GM21717 (cell line): ENCODE results near the gene PCSK7.

Source experiments
- ATAC-seq: cut with Tn5 transposase; IDR thresholded peaks from one replicate; pipeline ENCODE4 v1.9.1; 2021; ENCODE audit warnings: mild to moderate bottlenecking, moderate library complexity; ENCODE audit not compliant: unreplicated experiment

The PCSK7 gene

DNA sequence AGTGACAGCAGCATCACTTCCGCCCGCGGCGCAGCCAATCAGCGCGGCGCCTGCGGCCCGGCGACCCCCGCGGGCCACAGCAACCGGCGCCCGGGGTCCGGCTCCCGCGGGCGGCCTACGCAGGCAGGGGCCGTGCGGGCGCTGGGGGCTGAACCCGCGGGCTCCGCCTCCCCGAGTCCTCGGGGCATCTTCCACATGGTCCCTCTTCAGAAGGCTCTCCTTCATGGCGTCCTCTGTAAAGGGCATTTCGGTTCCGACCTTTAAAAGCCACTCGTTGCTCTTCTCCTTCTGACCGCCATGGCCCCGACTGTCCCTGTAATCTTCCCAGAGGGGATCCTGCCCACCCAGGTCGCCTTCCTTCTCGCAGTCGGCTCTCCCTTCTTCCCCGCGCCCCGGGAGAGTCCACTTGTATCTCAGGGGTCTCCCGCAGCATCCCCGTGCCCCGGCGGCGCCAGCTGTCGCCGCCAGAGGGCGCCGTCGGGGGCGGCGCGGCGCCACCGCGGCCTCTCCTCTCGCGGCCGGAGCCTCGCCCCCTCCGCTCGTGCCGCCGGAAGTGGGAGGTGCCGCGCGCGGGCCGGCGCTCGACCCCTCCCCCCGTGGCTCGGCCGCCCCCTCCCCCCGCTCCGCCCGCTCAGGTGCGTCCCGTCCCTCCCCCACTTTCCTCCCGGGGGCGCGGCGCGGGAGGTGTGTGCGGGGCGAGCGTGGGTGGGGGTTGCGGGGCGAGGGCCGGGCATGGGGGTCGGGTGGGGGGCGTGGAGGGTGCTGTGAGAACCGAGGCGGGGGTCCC is 412 bp upstream of the PCSK7 start, which contains the start of gene RNF214:
RNF214 (plus strand) TSS at position 580 of the 787 bp plus-strand sequence. CDS start 1,602 bp downstream, outside the sequence.
- peak; percentile 67 for ATAC-seq

DNA sequence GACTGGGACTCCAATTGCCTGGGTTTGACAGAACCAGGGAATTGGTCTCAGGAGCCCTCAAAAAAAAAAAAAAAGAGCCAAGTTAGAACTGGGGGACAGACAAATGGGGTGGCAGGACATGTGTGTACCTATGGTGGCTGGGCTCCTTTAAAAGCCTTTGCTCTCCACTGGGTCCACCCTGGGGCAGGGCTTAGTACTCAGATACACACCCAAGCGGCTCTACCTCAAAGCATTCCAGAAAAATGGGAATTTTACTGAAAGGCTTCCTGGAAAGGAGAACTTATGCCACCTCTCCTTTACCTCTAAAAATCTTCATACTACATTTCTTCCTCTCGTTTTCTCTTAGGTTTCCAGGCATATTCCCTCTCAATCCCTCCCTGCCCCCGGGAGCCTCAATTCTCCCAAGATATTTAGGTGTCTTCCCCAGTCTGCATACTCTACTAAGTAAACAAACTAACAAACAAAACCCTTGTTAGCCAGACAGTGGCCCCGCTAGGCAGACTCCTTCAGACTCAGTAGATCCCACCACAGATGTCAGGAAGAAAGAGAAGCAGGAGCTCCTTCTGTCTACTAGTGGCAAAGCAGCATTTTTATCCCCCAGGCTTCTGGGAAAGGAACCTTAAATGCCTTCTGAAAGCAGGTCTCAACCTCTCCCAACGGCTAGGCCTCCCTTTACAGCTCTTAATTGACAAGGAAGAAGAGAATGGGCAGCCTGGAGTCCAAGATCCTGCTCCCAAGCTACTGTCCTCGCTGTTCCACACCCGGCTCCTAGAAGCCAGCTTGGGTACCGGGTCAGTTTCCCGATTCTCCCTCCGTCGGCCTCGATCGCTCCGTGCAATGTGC is 653 bp downstream of the PCSK7 start:
- ATAC-seq, result no peak

DNA sequence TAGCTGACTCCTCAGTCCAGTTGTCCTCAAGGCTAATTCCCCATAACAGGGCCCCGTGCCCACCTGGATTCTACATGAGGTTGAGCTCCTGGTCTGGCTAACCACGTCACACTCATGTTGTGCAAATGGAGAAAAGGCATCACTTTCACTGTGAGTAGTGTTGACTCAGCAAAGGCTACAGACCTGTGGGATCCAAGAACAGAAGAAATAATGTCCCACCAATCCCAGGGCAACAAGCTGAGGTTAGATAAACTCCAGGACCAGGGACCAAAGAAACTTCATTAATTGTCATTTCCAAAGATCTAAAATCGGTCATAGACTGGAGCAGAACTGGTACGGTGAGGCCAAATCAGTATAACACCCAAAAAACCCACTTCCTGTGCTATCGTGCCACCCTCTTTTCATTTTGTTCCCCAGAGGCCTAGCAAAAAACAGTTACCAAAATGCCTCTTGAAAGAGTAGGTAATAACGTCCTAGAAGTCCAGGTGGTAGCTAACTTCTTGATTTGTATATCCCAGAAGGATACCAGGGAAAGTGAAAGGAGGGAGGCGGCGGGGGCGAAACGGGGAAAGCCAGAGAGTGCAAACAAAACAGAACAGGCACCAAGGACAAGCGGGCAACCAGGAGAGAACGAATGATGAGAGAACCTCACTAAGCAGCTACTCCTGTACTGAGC is 1.4 kb downstream of the PCSK7 start:
- ATAC-seq, result peak; percentile 26

DNA sequence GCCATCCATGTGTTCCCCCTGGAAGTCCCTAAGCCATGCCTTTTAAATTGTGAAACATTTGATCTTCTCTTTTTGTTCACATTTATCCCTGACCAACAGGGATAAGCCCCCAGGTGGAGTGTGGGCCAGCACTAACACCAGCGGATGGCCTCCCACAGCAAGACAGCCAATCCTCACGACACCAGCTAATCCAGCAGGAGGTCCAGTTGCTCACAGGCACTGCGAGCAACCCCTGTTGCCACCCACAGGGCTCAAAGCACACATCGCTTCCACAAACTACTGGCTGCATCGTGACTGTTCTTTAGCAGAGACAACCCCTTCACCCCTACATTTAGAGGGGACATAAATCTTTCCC is 2.0 kb downstream of the PCSK7 start:
- no peak for ATAC-seq

DNA sequence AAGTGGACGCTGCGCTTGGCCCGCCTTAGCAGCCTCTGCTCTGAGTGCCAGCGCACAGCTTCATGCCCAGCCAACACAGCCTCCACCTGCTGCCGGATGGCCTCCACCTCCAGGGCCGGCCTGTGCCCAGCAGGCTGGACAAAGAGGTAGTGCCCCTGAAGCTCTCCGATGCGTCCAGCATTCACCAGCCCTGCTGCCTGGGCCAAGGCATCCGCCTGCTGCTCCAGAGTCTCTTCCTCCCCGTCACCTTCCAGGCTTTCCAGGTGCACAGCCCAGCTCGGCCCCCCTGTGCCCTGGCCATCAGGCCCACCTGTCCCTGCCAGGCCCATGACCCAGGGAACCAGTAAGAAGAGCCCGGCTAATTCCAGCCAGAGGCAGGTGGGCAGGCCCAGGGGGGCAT is 2.5 kb downstream of the PCSK7 start:
- ATAC-seq, result no peak

DNA sequence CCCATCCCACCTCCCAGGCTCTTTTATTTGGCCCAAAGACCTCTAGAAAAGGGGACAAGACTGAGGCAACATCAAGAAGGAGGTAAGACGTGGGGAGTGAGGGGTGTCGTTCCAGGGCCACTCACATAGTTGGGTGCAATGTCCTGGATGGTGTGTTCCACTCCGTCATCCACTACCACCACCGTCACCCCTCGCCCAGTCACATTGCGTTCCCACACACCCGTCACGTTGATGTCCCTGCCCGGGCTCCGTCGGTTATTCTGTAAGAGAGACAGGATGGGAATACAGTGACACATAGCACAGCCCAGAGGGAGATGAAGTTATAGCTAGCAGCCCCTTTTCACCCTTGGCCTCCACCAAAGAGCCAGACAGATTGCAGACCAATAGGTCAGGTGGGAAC is 3.8 kb downstream of the PCSK7 start:
- ATAC-seq, result no peak

DNA sequence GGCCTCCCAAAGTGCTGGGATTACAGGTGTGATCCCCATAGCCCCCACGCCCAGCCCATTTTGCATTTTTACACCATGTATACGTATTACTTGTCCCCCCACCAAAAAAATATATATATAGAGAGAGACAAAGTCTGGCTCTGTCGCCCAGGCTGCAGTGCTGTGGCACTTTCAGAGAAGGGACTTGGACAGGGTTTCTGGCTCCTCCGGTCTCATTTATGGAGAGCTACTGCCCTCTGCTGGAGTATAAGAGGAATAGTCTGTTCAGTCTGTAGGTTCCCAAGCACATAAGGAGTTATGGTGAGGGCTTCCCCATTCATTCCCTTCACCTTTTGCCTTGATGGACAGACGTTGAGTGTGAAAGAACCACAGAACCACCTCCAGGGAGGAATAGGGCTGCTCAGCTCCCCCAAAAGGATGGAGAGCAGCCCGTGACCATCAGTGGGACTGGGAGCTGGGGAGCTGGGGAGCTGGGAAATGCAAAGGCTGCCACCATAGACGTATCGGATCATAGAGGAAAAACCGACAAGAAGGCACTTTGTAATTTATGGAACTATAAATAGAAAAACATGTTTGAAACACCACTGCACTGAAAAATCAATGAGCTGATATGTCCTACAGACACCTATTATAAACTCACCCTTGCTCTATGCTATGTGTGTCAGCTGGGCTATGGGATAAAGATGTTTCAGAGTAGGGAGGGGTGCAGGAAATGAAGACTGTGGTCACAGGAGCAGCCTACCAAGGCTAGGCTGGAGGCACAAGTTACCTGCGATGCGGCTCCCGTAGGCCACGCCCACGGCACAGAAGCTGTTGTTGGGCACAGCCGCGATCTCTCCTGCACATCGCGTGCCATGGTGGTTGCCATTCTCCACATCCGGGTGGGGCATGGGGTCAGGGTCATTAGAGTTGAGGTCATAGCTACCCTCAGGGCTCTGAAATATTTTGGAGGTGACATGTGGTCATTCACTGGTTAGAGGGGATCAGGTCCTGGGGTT is 5.2 kb downstream of the PCSK7 start:
- no peak for ATAC-seq

GRCh38 chr11:117225553-117226170 is 6.2 kb downstream of the PCSK7 start:
- ATAC-seq, result no peak

DNA sequence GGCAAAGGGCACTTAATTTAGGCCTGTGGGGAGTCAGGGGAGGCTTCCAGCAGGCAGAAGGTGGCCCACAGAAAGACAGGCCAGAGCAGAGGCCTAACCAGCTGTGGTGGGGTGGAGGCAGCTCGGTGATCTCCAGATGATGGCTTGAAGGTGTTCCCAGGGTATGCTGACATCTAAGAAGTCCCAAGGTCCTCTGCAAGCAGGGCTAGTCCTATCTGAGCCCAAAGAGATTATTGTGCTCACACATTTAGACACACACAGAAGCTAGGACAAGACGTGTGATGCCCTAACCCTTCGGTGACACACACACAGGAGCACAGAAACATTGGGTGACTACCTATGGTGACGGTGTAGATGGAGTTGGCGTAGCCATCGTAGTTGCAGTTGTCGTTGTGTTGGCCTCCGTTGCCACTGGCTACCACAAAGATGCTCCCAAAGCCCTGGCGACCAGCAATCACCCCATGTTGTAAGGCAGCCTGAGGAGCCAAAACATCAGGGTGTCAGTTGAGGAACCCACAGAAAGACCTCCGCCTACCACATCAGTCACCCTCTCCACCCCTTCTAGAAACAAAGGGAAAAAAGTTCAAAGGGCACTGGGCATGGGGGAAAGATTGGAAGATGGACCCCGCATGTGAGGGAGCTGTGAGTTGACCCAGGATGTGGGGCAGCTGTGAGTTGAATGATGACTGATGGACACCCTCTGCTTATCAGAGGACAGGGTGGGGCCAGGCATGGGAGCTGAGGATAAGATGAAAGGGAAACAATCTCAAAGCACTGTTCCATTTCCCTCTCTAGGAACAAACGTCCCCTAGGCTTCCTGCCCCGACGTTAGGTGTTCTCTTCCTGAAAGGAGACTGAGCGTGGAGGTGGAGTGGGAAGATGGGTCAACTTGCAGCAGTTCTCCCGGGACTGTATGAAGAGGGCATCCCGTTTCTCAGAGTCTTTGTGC is 7.9 kb downstream of the PCSK7 start:
- ATAC-seq, result no peak

DNA sequence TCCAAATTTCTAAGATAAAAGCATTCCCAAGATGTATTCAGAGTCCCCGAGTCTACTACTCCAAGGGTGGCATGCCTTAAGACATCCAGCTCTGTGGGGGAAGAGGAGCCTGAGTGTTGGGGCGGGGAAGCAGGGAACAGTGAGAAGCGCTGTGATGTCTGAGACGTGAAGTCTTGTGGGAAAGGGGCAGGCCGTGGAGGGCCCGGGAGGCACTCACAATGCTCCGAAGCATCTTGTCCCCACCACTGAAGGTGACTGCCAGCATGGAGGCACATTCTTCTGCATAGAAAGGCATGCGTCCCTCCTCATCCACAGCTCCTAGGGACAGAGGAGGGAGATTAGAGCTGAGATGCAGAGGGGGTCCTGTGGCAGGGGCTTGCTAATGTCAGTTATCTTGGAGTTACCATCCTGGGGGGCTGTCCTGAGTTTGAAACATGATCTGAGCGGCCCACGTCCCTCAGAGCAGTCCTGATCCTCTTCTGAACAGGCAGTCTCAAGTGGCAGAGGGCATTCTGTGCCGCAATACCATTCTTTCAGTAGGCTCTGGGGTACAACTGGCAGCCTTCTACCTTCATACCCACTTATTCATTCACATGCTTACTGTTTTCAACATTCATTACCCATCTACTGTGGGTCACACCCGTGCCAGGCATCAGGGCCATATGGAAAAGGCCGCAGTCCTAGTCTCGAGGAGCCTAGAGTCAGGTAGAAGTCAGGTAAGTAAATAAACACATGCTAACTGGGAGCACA is 8.7 kb downstream of the PCSK7 start:
- ATAC-seq, result no peak

DNA sequence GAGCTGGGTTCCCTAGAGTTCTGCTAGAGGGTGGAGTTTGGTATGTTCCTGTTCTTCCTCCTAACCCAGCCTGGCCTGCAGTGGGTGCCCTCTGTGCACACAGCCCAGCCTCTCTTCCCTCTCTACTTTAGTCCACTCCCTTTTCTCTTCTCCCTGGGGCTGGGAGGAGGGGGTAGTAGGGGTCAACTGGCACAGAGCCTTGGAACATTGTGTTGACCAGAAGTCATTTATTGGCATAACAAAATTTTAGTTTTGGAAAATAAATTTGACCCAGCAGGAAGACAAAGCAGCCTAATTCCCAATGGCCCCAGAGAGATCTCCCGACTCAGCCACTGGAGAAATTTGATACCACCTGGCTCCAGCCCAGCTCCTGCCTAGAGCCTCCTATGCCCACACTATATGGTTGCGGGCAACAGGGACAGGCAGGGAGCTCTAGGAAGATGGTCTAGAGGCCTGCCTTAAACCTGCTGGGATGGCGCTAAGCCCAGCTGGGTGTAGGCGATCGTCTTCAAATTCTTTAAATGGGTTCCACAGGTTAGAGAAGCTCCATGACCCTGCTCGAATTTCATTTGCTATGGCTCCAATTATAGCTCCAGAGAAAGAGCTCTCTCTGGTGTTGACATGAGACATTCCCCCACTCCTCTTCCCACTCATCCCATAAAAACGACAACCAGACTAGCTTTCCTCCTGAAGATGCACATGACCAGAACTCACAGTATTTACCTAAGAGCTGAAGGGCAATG is 9.9 kb downstream of the PCSK7 start:
- ATAC-seq, result no peak

- ATAC-seq, result no peak
Measured at GRCh38 chr11:117220999-117221774, 10.7 kb downstream of the PCSK7 start.

DNA sequence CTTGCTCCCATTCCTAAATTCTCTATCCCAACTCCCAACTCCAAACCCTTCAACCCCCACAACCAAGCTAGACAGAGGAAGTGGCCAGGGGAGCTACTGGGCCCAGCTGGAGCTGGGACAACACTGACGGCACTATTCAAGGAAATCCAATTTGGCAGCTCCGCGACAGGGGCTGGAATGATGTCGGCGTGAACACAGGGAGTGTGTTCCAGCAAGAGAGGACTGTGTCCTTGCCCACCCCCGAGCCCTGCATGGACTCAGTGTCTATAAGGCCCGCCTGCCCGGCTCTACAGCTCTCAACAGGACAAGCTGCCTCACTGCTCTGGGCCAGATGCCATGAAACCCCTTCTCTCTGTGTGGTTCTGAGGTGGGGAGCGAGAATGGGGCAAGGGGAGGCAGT is 11.3 kb downstream of the PCSK7 start:
- ATAC-seq, result no peak

DNA sequence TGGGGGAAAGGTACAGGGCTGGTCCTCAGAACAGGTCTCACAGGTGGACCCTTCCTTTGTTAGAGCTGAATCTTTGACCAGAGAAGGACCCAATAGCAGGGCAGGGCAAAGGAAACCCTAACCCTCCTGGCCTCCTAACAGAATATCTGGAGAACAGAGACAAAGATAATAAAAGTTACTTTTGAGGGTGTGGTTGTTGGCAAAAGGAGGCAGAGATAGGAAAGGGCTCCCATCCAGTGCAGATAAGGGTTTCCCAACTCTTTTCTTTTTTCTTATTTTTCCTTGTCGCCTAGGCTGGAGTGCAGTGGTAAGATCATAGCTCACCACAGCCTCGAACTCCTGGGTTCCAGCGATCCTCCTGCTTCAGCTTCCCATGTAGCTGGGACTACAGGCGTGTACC is 11.9 kb downstream of the PCSK7 start:
- no peak for ATAC-seq

GRCh38 chr11:117219455-117219854 is 12.4 kb downstream of the PCSK7 start:
- ATAC-seq, result no peak

DNA sequence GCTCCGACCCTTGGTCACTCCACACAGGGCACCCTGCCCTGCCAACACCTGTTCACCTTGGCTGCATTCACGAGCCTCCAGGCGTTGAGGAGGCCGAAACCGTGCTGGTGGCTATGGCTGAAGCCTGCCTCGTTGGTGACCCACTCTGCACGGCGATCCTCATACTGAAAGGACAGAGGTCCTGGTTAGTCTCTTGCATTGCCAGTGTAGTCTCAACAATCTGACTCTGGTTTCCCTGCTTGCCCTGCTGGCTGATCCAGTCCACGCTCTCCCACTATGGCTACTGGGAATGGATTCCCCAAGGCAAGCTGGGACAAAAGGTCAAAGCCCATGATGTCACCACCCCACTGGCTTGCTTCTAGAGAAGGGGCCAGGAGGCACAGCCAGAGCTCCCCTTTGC is 12.9 kb downstream of the PCSK7 start:
- ATAC-seq, result no peak
